ENCODE results near the gene EIF4E1B. TPM values are rescaled to one million over a fixed set of nuclear protein-coding genes. Genes with fewer than 3 reads are reported as not detected.

EIF4E1B gene
- total RNA-seq, 4 donors from 2014 or later, result not detected

DNA sequence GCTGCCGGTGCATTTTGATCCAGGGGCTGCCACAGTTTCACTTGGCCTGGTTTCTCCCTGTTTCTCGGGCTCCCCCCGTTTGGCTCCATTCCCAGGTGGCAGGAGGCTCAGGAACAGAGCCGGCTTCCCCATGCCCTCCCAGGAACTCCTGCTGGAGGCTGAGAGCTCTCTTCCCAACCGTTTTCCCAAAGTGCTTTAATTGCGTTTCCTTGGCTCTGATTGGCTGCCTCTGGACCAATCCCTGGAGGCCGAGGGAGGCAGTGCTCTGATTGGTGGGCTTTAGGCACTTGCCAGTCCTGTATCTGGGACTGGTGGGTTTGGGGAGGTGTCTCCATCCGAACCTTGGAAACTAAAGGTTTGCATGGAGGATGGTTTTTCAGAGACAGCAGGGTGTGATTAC is 21.7 kb downstream of the EIF4E1B start:
- Histone ChIP-seq H3K9me3 (no peaks in the 10 kb centered on the region), H3K4me1 (peaks cover 13 to 40% (median 33%) of the 10 kb centered on the region in 4 donors), H3K27me3 (no peaks in the 10 kb centered on the region), H3K4me3 (no peak overlapping the region), H3K27ac (replicated peaks in 1 of 4) (no peak overlapping the region), H3K36me3 (peaks cover 7 to 50% (median 45%) of the 10 kb centered on the region in 4 donors)
- TF ChIP-seq POLR2A (IDR thresholded peaks at IDR 0.05; ENCODE audit: low read depth), result no peak
- TF ChIP-seq POLR2AphosphoS5 (IDR thresholded peaks at IDR 0.05), result no peak
- no peak for TF ChIP-seq EP300 (IDR thresholded peaks at IDR 0.05)
- TF ChIP-seq, protein P1, sequence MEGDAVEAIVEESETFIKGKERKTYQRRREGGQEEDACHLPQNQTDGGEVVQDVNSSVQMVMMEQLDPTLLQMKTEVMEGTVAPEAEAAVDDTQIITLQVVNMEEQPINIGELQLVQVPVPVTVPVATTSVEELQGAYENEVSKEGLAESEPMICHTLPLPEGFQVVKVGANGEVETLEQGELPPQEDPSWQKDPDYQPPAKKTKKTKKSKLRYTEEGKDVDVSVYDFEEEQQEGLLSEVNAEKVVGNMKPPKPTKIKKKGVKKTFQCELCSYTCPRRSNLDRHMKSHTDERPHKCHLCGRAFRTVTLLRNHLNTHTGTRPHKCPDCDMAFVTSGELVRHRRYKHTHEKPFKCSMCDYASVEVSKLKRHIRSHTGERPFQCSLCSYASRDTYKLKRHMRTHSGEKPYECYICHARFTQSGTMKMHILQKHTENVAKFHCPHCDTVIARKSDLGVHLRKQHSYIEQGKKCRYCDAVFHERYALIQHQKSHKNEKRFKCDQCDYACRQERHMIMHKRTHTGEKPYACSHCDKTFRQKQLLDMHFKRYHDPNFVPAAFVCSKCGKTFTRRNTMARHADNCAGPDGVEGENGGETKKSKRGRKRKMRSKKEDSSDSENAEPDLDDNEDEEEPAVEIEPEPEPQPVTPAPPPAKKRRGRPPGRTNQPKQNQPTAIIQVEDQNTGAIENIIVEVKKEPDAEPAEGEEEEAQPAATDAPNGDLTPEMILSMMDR (IDR thresholded peaks at IDR 0.05), result no peak
- 69% methylated on average over 7 of the region's 8 CpGs for WGBS
- DNase-seq (ENCODE audit: extremely low spot score), result no peak
- intact Hi-C loops (cut with DNase I), result no loop called here

DNA sequence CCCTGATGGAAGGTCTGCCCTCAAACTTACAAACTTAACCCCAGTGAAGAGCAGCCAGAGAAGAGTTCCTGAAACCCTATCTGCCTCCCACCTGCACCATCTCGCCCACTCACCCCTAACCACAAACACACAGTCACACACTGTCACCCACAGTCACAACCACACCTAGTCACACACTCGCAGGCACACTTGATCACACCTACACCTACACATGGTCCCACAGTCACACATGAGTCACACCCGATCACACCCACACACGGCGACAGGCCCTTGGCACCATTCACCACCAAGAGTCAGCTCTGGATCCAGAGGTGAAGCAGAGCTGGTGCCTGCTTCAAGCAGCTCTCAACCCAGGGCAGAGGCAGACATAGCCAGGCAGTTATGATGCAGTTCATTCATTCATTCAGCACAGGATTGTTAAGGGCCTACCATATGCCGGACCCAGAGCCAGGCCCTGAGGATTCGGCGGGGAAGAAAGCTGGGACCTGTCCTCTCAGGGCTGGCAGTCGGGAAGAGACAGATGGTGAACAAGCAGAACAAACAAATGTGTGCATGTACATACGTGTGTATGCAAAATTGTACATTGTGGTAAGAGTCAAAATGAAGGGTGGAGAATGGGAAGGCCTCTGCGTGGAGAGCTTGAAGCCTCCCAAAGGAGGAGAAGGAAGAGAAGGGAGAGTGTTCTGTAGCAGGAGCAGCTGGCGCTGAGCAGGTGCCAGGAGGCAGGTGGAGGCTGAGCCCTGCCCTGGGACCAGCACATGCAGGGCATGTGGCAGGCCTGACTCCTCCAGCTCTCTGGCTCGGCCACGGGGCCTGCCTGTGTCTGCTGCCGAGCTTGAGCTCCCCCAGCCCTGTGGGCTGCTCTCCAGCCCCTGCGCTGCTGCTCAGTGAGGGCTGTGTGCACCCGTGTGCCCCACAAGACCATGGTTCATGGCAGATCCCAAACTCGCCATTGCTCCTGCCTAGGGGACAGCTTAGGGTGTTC is 23.2 kb downstream of the EIF4E1B start:
- H3K4me1 ChIP-seq, result peaks cover 12 to 37% (median 32%) of the 10 kb centered on the region in 4 donors
- H3K4me3 ChIP-seq, result no peak overlapping the region
- peaks cover 7 to 59% (median 51%) of the 10 kb centered on the region in 4 donors for H3K36me3 ChIP-seq
- no peak overlapping the region for H3K27ac ChIP-seq (replicated peaks in 1 of 4)
- H3K9me3 ChIP-seq, result no peaks in the 10 kb centered on the region
- intact Hi-C loops (cut with DNase I), result no loop called here
- TF ChIP-seq POLR2A (IDR thresholded peaks at IDR 0.05; ENCODE audit: low read depth), result no peak
- no peak for TF ChIP-seq EP300 (IDR thresholded peaks at IDR 0.05)
- H3K27me3 ChIP-seq, result no peaks in the 10 kb centered on the region
- 82% methylated on average over 15 of the region's 18 CpGs for WGBS
- DNase-seq (ENCODE audit: extremely low spot score), result no peak

DNA sequence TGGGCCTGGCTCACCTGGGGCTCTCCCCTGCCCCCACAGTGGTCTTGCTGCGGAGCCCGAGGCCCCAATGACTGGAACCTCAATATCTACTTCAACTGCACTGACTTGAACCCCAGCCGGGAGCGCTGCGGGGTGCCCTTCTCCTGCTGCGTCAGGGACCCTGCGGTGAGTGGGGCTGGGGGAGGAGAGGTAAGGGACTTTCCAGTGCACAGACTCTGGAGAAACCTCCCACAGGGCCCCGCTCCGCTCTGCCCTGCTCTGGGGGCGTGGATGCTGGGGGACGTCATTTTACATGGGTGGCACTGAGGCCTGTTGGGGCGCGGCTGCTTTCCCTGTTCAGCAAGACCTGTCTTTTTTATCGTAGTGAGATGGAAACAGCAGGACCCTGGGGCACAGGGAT is 24.4 kb downstream of the EIF4E1B start:
- Histone ChIP-seq H3K4me1 (peaks cover 13 to 37% (median 30%) of the 10 kb centered on the region in 4 donors), H3K4me3 (no peak overlapping the region), H3K27me3 (no peaks in the 10 kb centered on the region), H3K36me3 (peaks cover 7 to 59% (median 51%) of the 10 kb centered on the region in 4 donors), H3K9me3 (no peaks in the 10 kb centered on the region), H3K27ac (replicated peaks in 1 of 4) (no peak overlapping the region)
- 84% methylated on average over 6 of the region's 14 CpGs for WGBS
- no peak for TF ChIP-seq POLR2A (IDR thresholded peaks at IDR 0.05; ENCODE audit: low read depth)
- no peak for TF ChIP-seq POLR2AphosphoS5 (IDR thresholded peaks at IDR 0.05)
- TF ChIP-seq EP300 (IDR thresholded peaks at IDR 0.05), result no peak
- TF ChIP-seq, protein P1 (IDR thresholded peaks at IDR 0.05), result no peak
- DNase-seq (ENCODE audit: extremely low spot score), result no peak
- intact Hi-C loops (cut with DNase I), result loop anchor here (5.0 kb wide), 1 partner anchor 302 kb away; no protein-coding TSS in a partner anchor

DNA sequence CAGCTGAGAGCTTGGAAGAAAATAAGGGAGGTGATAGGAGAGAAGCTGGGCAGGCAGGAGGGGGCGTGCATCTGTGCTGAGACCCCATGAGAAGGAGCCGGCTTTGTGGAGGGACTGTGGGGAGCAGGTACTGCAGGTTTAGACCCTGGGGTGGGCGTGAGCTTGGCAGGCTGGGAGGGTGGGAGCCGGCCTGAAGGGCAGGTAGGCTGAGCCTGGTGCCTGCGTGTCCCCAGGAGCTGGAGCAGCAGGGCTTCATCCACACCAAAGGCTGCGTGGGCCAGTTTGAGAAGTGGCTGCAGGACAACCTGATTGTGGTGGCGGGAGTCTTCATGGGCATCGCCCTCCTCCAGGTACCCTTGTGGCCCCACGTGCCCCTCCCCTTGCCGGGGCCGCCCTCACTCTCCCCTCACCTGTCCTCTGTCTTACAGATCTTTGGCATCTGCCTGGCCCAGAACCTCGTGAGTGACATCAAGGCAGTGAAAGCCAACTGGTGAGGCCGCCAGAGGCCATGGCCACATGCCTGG is 26.1 kb downstream of the EIF4E1B start:
- TF ChIP-seq EP300 (IDR thresholded peaks at IDR 0.05) (no peak), POLR2A (IDR thresholded peaks at IDR 0.05; ENCODE audit: low read depth) (no peak), POLR2AphosphoS5 (IDR thresholded peaks at IDR 0.05) (no peak)
- TF ChIP-seq, protein P1 (IDR thresholded peaks at IDR 0.05), result no peak
- Histone ChIP-seq H3K27me3 (no peaks in the 10 kb centered on the region), H3K9me3 (no peaks in the 10 kb centered on the region), H3K4me1 (peaks cover 13 to 28% (median 23%) of the 10 kb centered on the region in 4 donors), H3K4me3 (no peak overlapping the region), H3K36me3 (peaks cover 7 to 59% (median 51%) of the 10 kb centered on the region in 4 donors), H3K27ac (replicated peaks in 1 of 4) (no peak overlapping the region)
- WGBS, result 89% methylated on average over 12 of the region's 13 CpGs
- no peak for DNase-seq (ENCODE audit: extremely low spot score)
- intact Hi-C loops (cut with DNase I), result loop anchor here (5.0 kb wide), 1 partner anchor 301 kb away; no protein-coding TSS in a partner anchor
